Measurements from ENCODE around the gene GUCA2A.

DNA sequence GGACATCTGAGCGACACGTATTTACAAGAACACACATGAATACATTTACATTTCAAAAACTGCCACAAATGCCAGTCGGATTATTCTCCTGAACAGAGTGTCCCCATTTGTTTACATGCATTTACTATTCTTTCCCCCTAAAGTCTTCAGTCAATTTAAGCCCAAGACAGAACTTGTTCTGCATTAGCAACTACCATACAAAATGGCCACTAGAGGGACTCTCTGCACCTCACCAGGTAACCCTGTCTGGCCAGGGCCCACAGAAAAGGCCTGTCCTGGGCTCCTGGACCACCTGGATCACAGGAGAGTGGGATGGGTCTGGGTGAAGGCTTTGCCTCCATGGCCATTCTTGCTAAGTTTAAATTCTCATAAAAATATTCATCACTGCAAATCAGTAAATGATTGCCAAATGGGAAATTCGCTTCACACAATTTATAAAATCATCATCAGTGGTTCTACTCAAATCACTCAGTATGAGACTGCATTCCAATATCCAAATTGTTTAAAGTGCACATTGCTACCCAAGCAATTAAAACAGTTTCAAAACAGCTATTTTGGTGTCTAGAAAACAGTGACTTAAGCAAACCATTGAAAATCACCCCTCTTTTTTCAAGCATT, 12.5 kb upstream of the GUCA2A start:
- TF ChIP-seq CTCF (IDR thresholded peaks at IDR 0.05; ENCODE audit: insufficient read depth, low read depth, low read length) (peak; percentile 81), EZH2 (IDR thresholded peaks at IDR 0.05; ENCODE audit: insufficient read depth, low read length) (no peak)

Measured in astrocyte (in vitro differentiated cells and primary cell).